T47D (cell line): ENCODE results near the gene CHST11.

Experiments
- DNase-seq, 2 experiments: peaks; one replicate each; pipeline versions ENCODE4 v3.0.0 to v3.0.0-alpha.2; 2011 to 2012; ENCODE audit warnings: low read depth in 1 of 2, low spot score in 1 of 2
- JUND ChIP-seq: IDR thresholded peaks from 2 replicates; pipeline ENCODE4 v1.6.1; 2012; ENCODE audit warnings: low read depth
- in situ Hi-C: cut with HindIII; loops from 2 replicates; pipeline ENCODE4 v1.10.0; 2016; ENCODE audit warnings: low sequenced_read_pairs, low pct_unique_long_range_greater_than_20kb

CHST11 gene

GRCh38 chr12:104438134-104438533, 18.6 kb upstream of the CHST11 start:
- in situ Hi-C loops: no loop called here

GRCh38 chr12:104439137-104439536, 17.6 kb upstream of the CHST11 start:
- in situ Hi-C loops: no loop called here
- TF ChIP-seq JUND: no peak
- no peak for DNase-seq

More at GRCh38 chr12:104438134-104438533, 18.6 kb upstream of the CHST11 start:
- no peak for DNase-seq
- no peak for TF ChIP-seq JUND

GRCh38 chr12:104443008-104443407, 13.7 kb upstream of the CHST11 start:
- no peak for DNase-seq
- in situ Hi-C loops: no loop called here
- no peak for TF ChIP-seq JUND

- DNase-seq: no peak
- in situ Hi-C loops: no loop called here
- no peak for TF ChIP-seq JUND
Measured at GRCh38 chr12:104446646-104447421, 9.9 kb upstream of the CHST11 start.

- no peak for TF ChIP-seq JUND
- in situ Hi-C loops: no loop called here
- no peak for DNase-seq
Measured at GRCh38 chr12:104448031-104448430, 8.7 kb upstream of the CHST11 start.

- in situ Hi-C loops: no loop called here
- no peak for DNase-seq
- TF ChIP-seq JUND: no peak
Measured at GRCh38 chr12:104448451-104448850, 8.3 kb upstream of the CHST11 start.

- in situ Hi-C loops: no loop called here
- no peak for DNase-seq
- no peak for TF ChIP-seq JUND
Measured at GRCh38 chr12:104450700-104451099, 6.0 kb upstream of the CHST11 start.

GRCh38 chr12:104452087-104452486, 4.7 kb upstream of the CHST11 start:
- no peak for TF ChIP-seq JUND
- DNase-seq: no peak
- in situ Hi-C loops: no loop called here

GRCh38 chr12:104453133-104453532, 3.6 kb upstream of the CHST11 start:
- DNase-seq: no peak
- TF ChIP-seq JUND: no peak
- in situ Hi-C loops: no loop called here

- TF ChIP-seq JUND: no peak
- DNase-seq: no peak
- in situ Hi-C loops: no loop called here
Measured at GRCh38 chr12:104454997-104455396, 1.8 kb upstream of the CHST11 start.

GRCh38 chr12:104455578-104456416, 951 bp upstream of the CHST11 start:
- TF ChIP-seq JUND: no peak
- no peak for DNase-seq
- in situ Hi-C loops: no loop called here

- in situ Hi-C loops: no loop called here
- TF ChIP-seq JUND: no peak
- peak; percentile 89 to 90 for DNase-seq
Measured at GRCh38 chr12:104456950-104457745, 400 bp downstream of the CHST11 start.
